TTC549 (cell line): Measurements from ENCODE around the gene NBL1.

Experiments
- FAIRE-seq: peaks from 2 replicates; lab custom pipeline; 2012; peaks lifted over from hg19 to GRCh38; lab: Jason Lieb, UNC

The NBL1 gene

DNA sequence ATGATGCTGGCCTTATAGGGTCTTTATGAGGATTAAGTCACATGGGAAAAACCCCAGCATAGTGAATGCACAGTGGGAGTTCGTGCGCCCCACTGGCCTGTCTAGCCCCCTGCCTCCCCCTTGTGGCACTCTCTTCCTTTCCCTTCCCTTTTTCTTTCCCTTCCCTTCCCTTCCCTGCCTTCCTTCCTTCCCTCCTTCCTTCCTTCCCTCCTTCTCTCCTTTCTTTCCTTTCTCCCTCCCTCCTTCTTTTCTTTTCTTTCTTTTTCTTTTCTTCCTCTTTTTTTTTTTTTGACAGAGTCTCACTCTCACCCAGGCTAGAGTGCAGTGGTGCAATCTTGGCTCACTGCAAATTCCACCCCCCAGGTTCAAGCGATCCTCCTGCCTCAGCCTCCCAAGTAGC is 59.2 kb downstream of the NBL1 start:
- no peak for FAIRE-seq

DNA sequence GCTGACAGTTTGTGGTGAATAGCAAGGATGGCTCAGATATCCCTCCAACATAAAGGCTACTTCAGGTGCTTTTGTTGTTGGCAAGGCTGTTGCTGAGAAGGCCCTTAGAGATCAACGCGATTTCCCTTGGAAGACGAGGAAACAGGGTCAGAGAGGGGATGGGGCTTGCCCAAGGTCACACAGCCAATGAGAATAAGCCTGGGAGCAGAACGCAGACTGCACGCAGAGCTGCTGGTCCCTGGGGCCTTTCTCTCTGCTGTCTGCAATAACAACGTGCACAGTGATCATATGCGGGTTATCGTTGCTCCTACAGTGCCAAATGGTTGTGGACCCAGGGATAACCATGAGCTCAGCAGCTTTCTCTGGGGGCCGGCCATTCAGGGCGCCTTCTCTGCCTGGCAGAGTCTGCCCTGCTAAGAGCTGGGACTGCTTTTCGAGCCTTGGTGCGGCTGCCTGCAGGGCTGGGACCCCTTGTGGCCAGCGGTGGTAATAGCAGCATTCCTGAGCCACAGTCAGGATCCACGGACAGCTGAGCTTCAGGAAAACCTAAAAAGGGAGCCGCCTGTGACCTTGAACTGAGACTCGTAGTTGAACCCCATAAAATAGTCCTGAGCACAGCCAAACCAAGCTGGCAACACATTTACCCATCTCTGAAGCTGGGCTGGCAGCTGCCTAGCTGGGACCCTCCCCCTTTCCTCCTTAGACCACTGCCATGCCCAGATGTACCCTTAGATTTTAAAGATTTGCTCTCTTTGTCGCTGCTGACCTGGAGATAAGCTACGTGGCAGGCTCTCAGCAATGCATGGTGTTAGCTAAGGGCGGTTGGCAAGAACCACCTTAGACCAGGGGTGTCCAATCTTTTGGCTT is 60.4 kb downstream of the NBL1 start:
- FAIRE-seq = no peak

DNA sequence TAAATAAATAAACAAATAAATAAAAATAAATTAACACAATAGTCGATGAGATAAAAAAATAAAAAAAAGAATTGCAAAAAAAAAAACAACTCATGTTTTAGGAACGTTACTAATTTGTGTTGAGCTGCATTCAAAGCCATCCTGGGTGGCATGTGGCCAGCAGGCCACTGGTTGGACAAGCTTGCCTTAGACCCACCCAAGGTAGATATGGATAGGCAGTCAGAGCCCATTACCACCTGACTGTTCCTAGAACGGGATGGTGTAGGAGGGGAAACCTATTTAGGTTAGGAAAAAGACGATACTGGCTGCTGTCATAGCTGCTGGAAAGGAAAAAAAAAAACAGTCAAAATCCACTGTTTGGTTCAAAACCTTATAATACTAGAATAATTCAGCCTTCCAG is 61.4 kb downstream of the NBL1 start:
- no peak for FAIRE-seq

DNA sequence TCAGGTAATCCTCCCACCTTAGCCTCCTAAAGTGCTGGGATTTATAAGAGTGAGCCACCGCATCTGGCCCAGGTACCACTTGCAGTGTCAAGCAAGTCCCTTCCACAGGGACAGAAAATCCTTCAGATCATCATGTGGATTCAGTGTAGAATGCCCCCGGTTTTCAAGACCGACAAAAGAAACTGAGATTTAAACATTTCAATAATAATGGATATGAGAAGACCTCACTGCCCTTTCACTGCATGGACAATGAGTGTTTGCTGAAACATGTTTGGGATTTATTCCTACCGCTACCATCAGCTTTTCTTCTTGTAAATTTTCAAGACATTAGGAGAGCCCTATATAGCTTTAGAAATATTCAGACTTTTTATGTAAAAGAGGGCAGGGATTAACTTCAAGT is 62.0 kb downstream of the NBL1 start:
- no peak for FAIRE-seq
